Measurements from ENCODE around the gene SNUPN.
A peak's percentile ranks its signal among the peaks of the same experiment; 100 is the strongest.
"Not testable (repeated sequence)": the region's sequence is repeated elsewhere in the genome, so short reads cannot be mapped to it uniquely, and the experiment has no call there.

Gene SNUPN

GRCh38 chr15:75653347-75653913 is 27.9 kb upstream of the SNUPN start:
- no peak for DNase-seq

DNA sequence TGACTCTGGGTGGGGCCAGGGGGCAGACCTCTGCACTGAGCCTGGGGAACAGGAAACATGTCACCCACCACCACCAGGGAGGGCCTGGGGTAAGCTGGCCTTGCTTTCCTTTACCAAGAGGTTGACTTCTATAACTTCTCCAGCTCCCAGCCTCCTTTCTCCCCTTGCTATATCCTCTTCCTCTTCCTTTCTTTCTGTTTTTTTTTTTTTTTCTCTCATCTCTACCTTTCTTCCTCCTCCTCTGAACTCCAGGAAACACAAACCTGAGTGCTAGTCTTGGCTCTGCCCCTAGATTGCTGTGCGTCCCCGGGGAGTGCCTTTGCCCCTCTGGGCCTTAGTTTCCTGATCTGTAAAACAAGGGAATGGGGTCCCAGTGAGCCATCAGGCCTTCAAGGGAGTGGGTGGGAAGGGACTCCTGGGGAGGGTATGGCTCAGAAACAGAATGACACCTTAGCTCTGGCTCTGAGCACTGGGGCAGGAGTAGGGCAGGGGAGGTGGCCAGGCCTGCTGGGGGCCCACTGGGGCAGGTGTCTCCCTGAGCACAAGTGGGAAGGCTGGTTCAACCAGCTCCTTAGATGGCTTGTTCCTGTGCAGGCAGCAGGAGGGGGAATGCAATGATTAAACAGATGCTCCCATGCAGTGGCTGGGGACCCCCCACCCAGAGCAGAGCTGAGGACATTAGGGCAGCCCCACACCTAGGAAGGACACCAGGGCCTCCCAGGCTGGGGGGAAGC is 26.5 kb upstream of the SNUPN start:
- DNase-seq = no peak

DNA sequence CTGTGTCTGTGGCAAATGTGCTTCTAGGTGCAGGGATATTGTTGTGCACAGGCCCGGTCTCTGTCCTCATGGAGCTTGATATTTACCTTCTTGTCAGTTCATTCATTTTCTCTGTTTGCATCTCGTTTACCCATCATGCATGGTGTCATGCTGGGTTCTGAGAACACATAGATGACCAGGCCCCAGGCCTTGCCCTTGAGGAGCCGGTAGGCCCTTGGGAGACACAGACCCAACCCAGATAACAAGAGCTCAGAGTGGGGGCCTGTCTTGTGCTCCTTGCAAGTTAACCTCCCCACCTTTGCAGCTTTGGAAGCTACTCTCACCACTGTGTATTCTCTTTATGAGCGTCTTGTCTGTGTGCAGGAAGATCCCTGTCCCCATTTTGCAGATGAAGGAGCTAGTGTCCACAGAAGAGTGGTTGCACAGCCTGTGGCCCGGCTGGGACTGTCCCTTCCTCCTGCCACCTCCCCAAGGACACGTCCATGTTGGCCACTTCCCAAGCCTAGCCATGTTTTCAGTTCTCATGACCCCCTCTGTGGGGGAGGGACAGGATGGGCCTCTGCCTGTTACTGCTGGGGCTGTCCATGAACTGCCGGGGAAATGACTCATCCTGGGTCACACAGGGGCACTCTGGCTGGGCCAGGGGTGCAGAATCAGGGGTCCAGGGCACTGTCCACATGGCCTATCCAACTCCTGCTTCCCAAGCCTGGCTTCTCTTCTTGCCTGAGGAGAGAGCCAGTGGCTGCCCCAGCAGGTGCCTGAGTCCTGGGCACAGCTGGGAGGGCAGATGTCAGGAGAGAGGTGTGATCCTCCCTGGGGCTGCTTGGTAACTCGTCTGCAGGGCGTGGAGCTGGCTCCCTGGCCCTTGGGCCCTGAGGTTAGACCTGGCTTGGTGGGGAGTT is 25.6 kb upstream of the SNUPN start:
- peak; percentile 17 for DNase-seq

GRCh38 chr15:75649848-75650247 is 24.3 kb upstream of the SNUPN start:
- no peak for DNase-seq

GRCh38 chr15:75649045-75649761 is 23.7 kb upstream of the SNUPN start:
- no peak for DNase-seq

DNA sequence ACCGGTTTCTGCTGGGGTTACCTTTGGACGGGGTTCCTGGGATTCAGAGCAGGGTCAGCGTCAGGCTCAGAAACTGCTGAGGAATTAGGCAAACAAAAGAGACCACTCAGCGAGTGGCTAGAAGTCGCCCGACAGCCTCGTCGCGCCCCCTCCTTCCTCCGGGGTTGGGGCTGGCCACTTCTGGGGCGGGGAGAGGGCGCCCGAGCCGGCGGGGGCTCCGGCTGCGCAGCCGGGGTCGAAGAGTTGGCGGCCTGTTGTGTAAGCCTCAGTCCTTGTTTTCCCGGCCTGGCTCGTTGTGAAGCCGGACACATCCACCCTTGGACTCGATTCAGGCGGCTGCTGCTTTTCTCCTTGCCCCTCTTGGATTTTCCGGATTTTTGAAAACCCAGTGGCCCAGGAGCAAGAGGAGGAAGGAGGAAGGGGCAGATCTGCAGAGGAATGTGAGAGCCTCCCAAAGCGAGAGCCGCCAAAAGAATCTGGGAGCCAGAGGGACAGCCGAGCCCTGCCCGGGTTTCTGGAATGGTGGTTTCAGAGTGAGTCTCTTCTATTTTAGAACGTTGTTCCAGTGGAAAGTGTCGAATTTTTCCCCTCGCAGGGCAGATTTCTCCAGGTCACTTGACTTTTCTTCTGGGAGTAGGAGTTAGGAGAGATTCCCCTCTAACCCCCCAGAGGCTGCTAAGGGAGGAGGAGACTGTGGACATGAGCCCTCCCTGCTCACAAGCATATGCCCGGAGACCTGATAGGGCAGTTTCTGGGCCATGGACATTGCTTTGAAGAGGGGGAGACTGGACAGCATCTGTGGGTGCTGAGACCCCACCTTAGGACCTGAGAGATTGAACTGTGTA is 22.9 kb upstream of the SNUPN start:
- DNase-seq = peak; percentile 49

GRCh38 chr15:75647370-75648155 is 22.0 kb upstream of the SNUPN start, which contains the start of gene SNX33:
Gene SNX33, plus strand, starts transcription at chr15:75647912. Its CDS starts 1,191 bp downstream, at chr15:75649103.
- peak; percentile 85 for DNase-seq

- no peak for DNase-seq
Observed at GRCh38 chr15:75646944-75647364, 21.4 kb upstream of the SNUPN start.

DNA sequence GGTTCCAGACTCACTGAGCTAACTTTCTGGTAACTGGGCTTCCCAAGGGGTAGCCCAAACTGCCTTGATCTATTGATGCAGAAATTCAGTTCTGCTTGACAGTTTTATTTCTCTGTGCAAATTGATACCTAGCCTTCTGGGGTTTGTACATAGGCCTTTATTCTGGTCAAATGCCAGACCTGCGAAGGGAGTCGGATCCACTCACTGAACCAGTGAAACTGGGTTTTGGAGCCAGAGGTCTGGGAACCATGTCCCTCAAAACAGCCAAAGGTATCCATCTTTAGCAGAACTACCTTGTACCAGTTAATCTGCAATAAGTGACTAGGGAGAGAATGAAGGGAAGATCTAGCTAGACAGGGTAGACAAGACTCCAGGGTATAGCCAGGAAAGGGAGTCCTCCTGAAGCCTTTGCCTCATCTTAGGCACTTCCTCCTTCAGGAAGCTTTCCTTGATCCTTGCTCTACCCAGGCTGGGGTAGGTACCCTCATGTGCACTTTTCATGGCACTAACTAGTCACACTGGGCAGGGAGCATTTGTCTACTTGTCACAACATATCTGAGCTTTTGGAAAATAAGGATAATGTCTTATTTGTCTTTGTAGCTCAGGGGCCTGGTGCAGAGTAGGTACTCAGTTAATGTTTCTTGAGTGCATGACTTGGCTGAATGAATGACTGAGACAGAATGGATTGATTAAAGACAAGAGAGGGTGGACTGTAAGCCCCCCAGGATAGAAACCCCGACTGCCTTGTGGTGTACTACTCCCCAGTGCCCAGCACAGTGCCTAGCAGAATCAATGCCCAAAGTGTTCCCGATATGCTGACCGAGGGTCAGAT is 20.8 kb upstream of the SNUPN start:
- DNase-seq = no peak

DNA sequence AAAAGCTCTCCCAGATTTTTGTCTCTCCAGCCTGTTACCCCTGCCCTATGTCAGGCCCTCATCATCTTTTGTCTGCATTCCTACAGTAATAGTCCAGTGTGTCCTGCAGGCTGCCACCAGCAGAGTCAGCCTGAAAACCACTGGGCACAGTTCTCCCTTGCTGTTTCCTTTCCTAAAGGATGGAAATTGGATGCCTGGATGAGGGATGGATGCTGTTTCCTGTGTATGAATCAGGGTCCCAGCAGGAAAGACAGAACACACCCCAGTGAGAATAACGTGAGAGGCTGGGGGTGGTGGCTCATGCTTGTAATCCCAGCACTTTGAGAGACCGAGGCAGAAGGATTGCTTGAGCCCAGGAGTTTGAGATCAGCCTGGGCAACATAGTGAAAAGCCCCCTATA is 18.9 kb upstream of the SNUPN start:
- peak; percentile 60 for DNase-seq

- DNase-seq = no peak
Observed at GRCh38 chr15:75641603-75642002, 16.1 kb upstream of the SNUPN start.

DNA sequence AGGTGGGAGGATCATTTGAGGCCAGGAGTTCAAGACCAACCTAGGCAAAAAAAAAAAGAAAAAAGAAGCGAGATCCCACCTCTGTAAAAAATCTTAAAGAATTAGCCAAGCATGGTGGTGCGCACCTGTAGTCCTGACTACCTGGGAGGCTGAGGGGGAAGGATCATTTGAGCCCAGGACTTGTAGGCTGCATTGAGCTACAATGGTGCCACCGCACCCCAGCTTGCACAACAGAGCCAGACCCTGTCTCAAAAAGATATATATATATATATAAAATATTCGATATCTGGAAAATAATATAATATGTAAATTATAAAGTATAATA is 15.6 kb upstream of the SNUPN start:
- DNase-seq = no peak

DNA sequence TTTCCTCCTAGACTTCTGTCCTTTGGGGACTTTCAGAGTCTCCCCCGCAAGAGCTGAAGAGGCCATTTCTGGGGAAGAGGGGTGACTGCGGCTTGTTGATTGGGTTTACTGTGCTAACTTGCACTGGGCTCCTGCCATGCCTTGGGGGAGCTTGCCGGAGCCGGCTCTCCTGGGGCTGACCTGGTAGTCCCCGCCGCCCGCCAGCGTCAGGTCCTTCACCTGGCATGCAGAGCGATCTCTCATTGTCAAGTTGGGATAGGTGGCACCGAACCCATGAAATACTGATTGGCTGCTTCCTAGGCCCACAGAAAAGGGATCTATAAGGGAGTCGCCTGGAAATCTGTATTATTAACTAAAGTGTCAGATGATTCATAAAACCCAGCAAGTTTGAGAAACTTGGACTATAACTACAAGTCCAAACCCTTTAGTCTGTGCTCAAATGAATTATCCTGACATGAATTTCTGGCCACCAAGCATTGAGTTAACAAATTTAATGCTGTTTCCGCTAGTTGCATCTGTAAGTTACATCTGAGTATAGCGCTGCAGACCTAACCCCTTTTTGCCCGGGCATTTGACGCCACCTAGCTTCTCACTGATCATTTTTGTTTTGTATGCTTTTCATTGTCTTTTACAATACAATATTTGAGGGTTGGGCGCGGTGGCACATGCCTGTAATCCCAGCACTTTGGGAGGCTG is 15.1 kb upstream of the SNUPN start:
- peak; percentile 67 for DNase-seq

DNA sequence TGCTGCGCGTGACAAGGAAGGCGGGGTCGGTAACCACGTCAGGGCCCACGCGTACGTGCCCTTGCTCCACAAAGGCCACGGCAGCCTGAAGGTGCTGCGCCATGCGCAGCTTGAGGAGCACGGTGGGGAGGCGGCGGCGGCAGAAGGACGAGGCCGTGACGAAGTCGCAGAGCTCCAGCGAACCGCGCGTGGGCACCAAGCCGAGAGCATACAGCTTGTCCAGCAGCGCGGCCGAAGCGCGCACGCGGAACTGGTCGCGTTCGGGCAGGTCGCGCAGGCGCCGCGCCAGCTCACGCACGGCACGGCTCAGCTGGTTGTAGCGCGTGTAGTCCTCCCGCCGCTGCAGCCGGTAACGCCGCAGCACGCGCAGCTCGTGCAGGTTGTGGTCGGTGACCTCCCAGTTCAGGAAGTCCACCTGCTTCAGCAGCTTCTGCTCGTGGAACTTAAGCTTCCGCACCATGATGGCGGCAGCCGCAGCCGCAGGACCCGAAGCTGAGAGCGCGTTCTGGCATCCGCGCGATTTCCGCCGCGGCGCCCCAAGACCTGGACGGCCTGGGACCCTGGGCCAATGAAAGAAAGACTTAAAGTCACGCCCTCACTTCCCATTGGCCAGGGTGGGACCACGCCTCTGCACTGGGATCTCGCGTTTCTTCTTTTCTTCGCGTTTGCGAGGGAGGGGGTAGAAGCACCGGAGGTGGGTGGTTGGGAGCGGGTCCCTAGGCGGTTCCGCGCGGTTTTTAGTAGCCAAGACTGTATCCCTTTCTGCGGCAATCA is 14.4 kb upstream of the SNUPN start, which contains the start of gene IMP3:
Gene IMP3 (minus strand): TSS at position 516 of the 774 bp plus-strand sequence. CDS start 56 bp downstream, at position 460.
- DNase-seq = peak; percentile 98

- DNase-seq = no peak
Observed at GRCh38 chr15:75639191-75639708, 13.7 kb upstream of the SNUPN start.

DNA sequence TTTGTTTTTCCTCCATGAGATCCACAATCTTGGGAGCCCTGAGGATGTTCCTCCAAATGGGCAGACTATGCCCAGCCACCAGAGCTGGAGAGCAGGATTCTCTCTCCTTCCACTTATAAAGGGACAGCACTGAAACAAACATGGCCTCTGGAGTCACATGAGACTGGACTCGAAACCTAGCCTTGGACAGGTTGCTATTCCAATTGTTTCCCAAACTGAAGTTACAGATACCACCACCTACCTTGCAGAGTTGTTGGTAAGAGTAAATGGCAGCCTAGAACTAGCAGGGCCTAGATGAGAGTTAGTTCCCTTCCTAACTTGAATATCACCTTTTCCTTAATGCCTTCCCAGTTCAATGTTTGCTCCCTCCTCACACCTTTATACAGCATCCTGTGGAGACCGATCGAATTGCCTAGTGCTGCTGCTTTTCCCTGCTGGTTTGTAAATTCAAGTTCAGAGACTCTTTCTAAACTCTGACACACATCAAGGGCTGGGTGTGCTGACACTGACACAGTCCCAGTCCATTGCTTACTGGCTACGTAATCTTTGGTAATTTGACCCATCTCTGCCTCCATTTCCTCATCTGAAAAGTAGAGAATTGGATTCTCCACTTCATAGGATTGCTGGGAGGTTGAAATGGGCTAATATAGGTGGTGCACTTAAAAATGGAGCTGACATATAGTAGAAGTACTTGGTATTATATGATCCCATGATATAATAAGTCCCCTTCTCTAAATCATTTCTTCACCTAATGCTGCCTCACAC is 11.9 kb upstream of the SNUPN start:
- no peak for DNase-seq

GRCh38 chr15:75636026-75636425 is 10.5 kb upstream of the SNUPN start:
- DNase-seq = no peak

DNA sequence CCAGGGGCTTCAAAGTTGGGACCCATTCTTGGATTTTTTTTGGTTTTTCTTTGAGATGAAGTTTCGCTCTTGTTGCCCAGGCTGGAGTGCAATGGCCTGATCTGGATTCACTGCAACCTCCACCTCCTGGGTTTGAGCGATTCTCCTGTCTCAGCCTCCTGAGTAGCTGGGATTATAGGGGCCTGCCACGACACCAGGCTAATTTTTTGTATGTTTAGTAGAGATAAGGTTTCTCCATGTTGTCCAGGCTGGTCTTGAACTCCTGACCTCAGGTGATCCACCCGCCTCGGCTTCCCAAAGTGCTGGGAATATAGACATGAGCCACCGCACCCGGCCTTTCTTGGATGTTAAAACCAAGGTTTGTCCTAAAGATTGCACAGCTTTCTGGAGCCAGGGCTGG is 8.4 kb upstream of the SNUPN start:
- DNase-seq = not testable (repeated sequence)

Measured in fibroblast of skin of right biceps (primary cell).